Endothelial cell of umbilical vein (primary cell): Measurements from ENCODE around the gene EPS15. TPM values are rescaled to one million over a fixed set of nuclear protein-coding genes. Genes with fewer than 3 reads are reported as not detected.

Source experiments
- BruUV-seq: library from RNA; stranded (reverse); fragments of 400-500 nt; replicated peaks from 2 replicates; lab custom pipeline; 2021; lab: Mats Ljungman, UMichigan
- CTCF ChIA-PET: fragments of 300-600, 350-600 bp; sonication (Branson Sonifier 250); formaldehyde crosslinking; loops from one replicate; lab custom pipeline; 2021; ENCODE audit warnings: antibody characterized with exemption, inconsistent platforms; lab: Charles Lee
- POLR2A ChIA-PET: fragments of 300-600, 350-600 bp; sonication (Branson Sonifier 250); formaldehyde crosslinking; loops from one replicate; lab custom pipeline; 2021; ENCODE audit warnings: antibody characterized with exemption, inconsistent platforms; lab: Charles Lee
- DNase-seq: peaks from one replicate; pipeline ENCODE4 v3.0.0-alpha.2; 2011; ENCODE audit warnings: low read depth, low spot score
- FAIRE-seq: peaks from 2 replicates; lab custom pipeline; 2011; peaks lifted over from hg19 to GRCh38; lab: Jason Lieb, UNC
- H2AFZ ChIP-seq: 2 replicates; pipeline ENCODE4 v1.6.0; 2012; ENCODE audit warnings: low read depth, low read length, control low read depth, inconsistent platforms
- H3K27ac ChIP-seq: 2 replicates; pipeline ENCODE4 v1.5.1; 2011; ENCODE audit warnings: low read depth, mild to moderate bottlenecking, control low read depth, low read length, moderate library complexity; ENCODE audit not compliant: insufficient read depth
- H3K27me3 ChIP-seq, 2 experiments: 2 replicates each; pipeline versions ENCODE4 v1.6.0 to v1.6.1; 2011; ENCODE audit warnings: low read length in 2 of 2, mixed read lengths in 1 of 2; ENCODE audit not compliant: control insufficient read depth in 2 of 2, insufficient read depth in 2 of 2
- H3K36me3 ChIP-seq, 2 experiments: 2 replicates in 1 of 2; 3 replicates in 1 of 2; pipeline ENCODE4 v1.5.1; 2011; ENCODE audit warnings: low read length in 2 of 2, mild to moderate bottlenecking in 1 of 2, moderate library complexity in 1 of 2; ENCODE audit not compliant: control insufficient read depth in 2 of 2, insufficient read depth in 2 of 2; ENCODE audit errors: extremely low read depth in 1 of 2
- H3K4me1 ChIP-seq: 3 replicates; pipeline ENCODE4 v1.5.1; 2011; ENCODE audit warnings: mild to moderate bottlenecking, low read length; ENCODE audit not compliant: control insufficient read depth, insufficient read depth; ENCODE audit errors: extremely low read depth
- H3K4me2 ChIP-seq: 2 replicates; pipeline ENCODE4 v1.6.1; 2011; ENCODE audit warnings: low read length, control low read depth, mixed read lengths; ENCODE audit not compliant: insufficient read depth
- H3K4me3 ChIP-seq, 3 experiments: fragments of 200-600 bp in 1 of 3; sonication (generic), shearing (Covaris generic) in 1 of 3; replicated peaks in 1 of 3; 2 replicates each; pipeline ENCODE4 v1.5.1; 2011 to 2016; ENCODE audit warnings: control low read depth in 3 of 3, low read length in 3 of 3, mild to moderate bottlenecking in 2 of 3, inconsistent platforms in 1 of 3, low read depth in 1 of 3, moderate library complexity in 1 of 3; ENCODE audit not compliant: insufficient read depth in 1 of 3
- H3K79me2 ChIP-seq: 2 replicates; pipeline ENCODE4 v1.6.0; 2012; ENCODE audit warnings: low read length, inconsistent platforms; ENCODE audit not compliant: control insufficient read depth, insufficient read depth
- H3K9ac ChIP-seq: replicated peaks from 2 replicates; pipeline ENCODE3; 2011; ENCODE audit warnings: low read length, control low read depth; ENCODE audit not compliant: insufficient read depth; ENCODE audit errors: extremely low read depth
- H3K9me1 ChIP-seq: replicated peaks from 3 replicates; pipeline ENCODE4 v1.6.0; 2011; ENCODE audit warnings: mild to moderate bottlenecking, low read length; ENCODE audit not compliant: control insufficient read depth, insufficient read depth; ENCODE audit errors: extremely low read depth
- H3K9me3 ChIP-seq: replicated peaks from 2 replicates; pipeline ENCODE4 v1.5.1; 2012; ENCODE audit warnings: low read length, inconsistent platforms; ENCODE audit not compliant: control insufficient read depth, insufficient read depth
- H4K20me1 ChIP-seq: replicated peaks from 2 replicates; pipeline ENCODE3; 2011; ENCODE audit warnings: mild to moderate bottlenecking, low read length; ENCODE audit not compliant: control insufficient read depth, insufficient read depth; ENCODE audit errors: extremely low read depth
- EZH2 ChIP-seq: IDR thresholded peaks from 2 replicates; pipeline ENCODE4 v1.6.1; 2012; ENCODE audit warnings: borderline replicate concordance, low read depth, mild to moderate bottlenecking, moderate library complexity, low read length, inconsistent platforms; ENCODE audit not compliant: severe bottlenecking
- FOS ChIP-seq: IDR thresholded peaks from 2 replicates; pipeline ENCODE4 v1.6.1; 2011; ENCODE audit warnings: mild to moderate bottlenecking, low read length, moderate library complexity, borderline replicate concordance; ENCODE audit not compliant: insufficient read depth
- GATA2 ChIP-seq: IDR thresholded peaks from 2 replicates; pipeline ENCODE4 v1.7.0; 2011; ENCODE audit warnings: low read depth, mild to moderate bottlenecking, moderate library complexity, mixed read lengths, low read length; ENCODE audit not compliant: insufficient read length, insufficient read depth
- JUN ChIP-seq: IDR thresholded peaks from 2 replicates; pipeline ENCODE4 v1.6.1; 2011; ENCODE audit warnings: borderline replicate concordance, low read depth; ENCODE audit not compliant: insufficient read length, insufficient read depth
- MAX ChIP-seq: IDR thresholded peaks from 2 replicates; pipeline ENCODE4 v1.6.1; 2011; ENCODE audit not compliant: insufficient read depth, insufficient read length
- MYC ChIP-seq: IDR thresholded peaks from one replicate; pipeline ENCODE4 v1.6.1; 2011; ENCODE audit warnings: mild to moderate bottlenecking, low read depth, low read length
- POLR2A ChIP-seq: IDR thresholded peaks from 2 replicates; pipeline ENCODE4 v1.6.1; 2012; ENCODE audit warnings: low read depth, mild to moderate bottlenecking, control low read depth, low read length
- POLR2AphosphoS5 ChIP-seq: IDR thresholded peaks from 2 replicates; pipeline ENCODE4 v1.6.1; 2012; ENCODE audit warnings: low read depth, mild to moderate bottlenecking, control low read depth, low read length, moderate library complexity; ENCODE audit not compliant: insufficient read depth
- dilution Hi-C: fragments of 300-500 bp; cut with MboI; formaldehyde crosslinking; loops from one replicate; pipeline ENCODE4 v1.15.0; 2019; ENCODE audit warnings: low sequenced_read_pairs; ENCODE audit not compliant: extremely low pct_ligation_motif_present
- intact Hi-C: fragments of 100-400 bp; cut with micrococcal nuclease; formaldehyde crosslinking; loops from one replicate; pipeline ENCODE4 v1.10.0; 2022
- polyA plus RNA-seq, 4 experiments: library from polyadenylated mRNA; depleted of rRNA in 3 of 4; stranded (reverse) in 3 of 4; unstranded in 1 of 4; fragments of >200 nt; gene quantifications; 2 replicates each; pipeline versions ENCODE4 v1.2.1 to v1.2.3, GENCODE V29; 2011 to 2012; ENCODE audit warnings: missing spikeins in 1 of 4
- total RNA-seq: library from RNA; stranded (reverse); gene quantifications from 2 replicates; pipeline ENCODE4 v1.2.3, GENCODE V29; 2021
- TF ChIP-seq, protein P1 (sequence below), 2 donors: IDR thresholded peaks; 1 replicate in 1 of 2; 2 replicates in 1 of 2; pipeline ENCODE4 v1.5.1; 2011; ENCODE audit warnings: low read length in 2 of 2, mild to moderate bottlenecking in 2 of 2, moderate library complexity in 2 of 2, control low read depth in 1 of 2, inconsistent platforms in 1 of 2, low read depth in 1 of 2; ENCODE audit not compliant: insufficient read depth in 1 of 2; ENCODE audit errors: extremely low read depth in 1 of 2

Gene EPS15
- total and polyA plus RNA-seq, 2 donors (not counting 3 experiments of a cell fraction or from before 2014, with no cell fraction given): 15.4 to 44.8 TPM

DNA sequence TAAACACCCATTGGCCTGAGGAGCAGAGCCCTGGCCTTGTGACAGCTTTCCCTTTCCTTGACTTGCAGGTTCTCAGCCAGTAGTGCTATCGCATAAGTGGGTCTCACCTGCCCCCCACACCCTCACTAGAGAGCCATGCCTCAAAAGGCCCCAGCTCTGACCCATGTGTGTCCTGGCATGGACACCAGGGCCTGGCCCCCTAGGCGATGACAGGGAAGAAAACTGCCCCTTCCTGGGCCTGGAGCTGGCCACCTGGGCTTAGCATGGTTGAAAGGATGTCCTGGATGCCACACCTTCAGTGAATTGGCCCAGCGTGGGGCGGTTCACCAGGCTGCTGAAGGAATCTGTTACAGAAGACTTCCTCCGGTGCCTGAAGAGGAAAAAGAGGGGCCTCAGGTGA lies 207.2 kb downstream of the EPS15 start:
- ChIA-PET POLR2A (no interaction called here), CTCF (interaction anchor here (0.9 to 2.4 kb wide), 2 partner anchors 16 to 25 kb away, joined by 3 to 15 read pairs; no protein-coding TSS in a partner anchor)
- BruUV-seq: no TSS peak
- H3K36me3 ChIP-seq: no peaks in the 10 kb centered on the region
- H3K79me2 ChIP-seq: no peaks in the 10 kb centered on the region
- dilution Hi-C loops (no loop called here), intact Hi-C loops (loop anchor here (2.0 kb wide), 1 partner anchor 19 kb away; the partner anchor contains the start of gene TTC39A)
- H3K27ac ChIP-seq: no peak overlapping the region
- DNase-seq: no peak
- no peaks in the 10 kb centered on the region for H3K27me3 ChIP-seq
- H3K9me1 ChIP-seq: no peaks in the 10 kb centered on the region
- H4K20me1 ChIP-seq: no peaks in the 10 kb centered on the region
- H2AFZ ChIP-seq: no peak overlapping the region
- peaks cover 28% of the 10 kb centered on the region for H3K4me1 ChIP-seq
- H3K9me3 ChIP-seq: no peaks in the 10 kb centered on the region
- FAIRE-seq: no peak
- no peak overlapping the region for H3K9ac ChIP-seq
- H3K4me3 ChIP-seq: no peak overlapping the region
- no peak for TF ChIP-seq FOS
- no peak for TF ChIP-seq MAX
- no peak for TF ChIP-seq EZH2
- no peak for TF ChIP-seq POLR2A
- no peak for TF ChIP-seq JUN
- TF ChIP-seq, protein P1, sequence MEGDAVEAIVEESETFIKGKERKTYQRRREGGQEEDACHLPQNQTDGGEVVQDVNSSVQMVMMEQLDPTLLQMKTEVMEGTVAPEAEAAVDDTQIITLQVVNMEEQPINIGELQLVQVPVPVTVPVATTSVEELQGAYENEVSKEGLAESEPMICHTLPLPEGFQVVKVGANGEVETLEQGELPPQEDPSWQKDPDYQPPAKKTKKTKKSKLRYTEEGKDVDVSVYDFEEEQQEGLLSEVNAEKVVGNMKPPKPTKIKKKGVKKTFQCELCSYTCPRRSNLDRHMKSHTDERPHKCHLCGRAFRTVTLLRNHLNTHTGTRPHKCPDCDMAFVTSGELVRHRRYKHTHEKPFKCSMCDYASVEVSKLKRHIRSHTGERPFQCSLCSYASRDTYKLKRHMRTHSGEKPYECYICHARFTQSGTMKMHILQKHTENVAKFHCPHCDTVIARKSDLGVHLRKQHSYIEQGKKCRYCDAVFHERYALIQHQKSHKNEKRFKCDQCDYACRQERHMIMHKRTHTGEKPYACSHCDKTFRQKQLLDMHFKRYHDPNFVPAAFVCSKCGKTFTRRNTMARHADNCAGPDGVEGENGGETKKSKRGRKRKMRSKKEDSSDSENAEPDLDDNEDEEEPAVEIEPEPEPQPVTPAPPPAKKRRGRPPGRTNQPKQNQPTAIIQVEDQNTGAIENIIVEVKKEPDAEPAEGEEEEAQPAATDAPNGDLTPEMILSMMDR (IDR thresholded peaks at IDR 0.05; ENCODE audit: extremely low read depth in 1 of 2, insufficient read depth in 1 of 2, low read depth in 1 of 2, low read length in 2 of 2): no peak
- TF ChIP-seq POLR2AphosphoS5: no peak
- no peak for TF ChIP-seq MYC
- TF ChIP-seq GATA2: no peak
- H3K4me2 ChIP-seq: no peak overlapping the region
